Osteocyte (in vitro differentiated cells): ENCODE data around the gene ZNF609. TPM values are rescaled to one million over a fixed set of nuclear protein-coding genes. Genes with fewer than 3 reads are reported as not detected.

Experiments
- DNase-seq: peaks from one replicate; pipeline ENCODE4 v3.0.0; 2021; ENCODE audit warnings: mixed read lengths; ENCODE audit not compliant: unreplicated experiment; ENCODE audit errors: extremely low spot score
- H3K27ac Mint-ChIP-seq: one replicate; pipeline ENCODE4 v1.8.0; 2021; ENCODE audit warnings: mild to moderate bottlenecking, mixed read lengths; ENCODE audit not compliant: unreplicated experiment
- H3K27me3 Mint-ChIP-seq: one replicate; pipeline ENCODE4 v1.8.0; 2021; ENCODE audit warnings: mixed read lengths; ENCODE audit not compliant: unreplicated experiment
- H3K36me3 Mint-ChIP-seq: one replicate; pipeline ENCODE4 v1.8.0; 2021; ENCODE audit warnings: mixed read lengths; ENCODE audit not compliant: unreplicated experiment
- H3K4me1 Mint-ChIP-seq: one replicate; pipeline ENCODE4 v1.8.0; 2021; ENCODE audit warnings: mixed read lengths; ENCODE audit not compliant: unreplicated experiment
- H3K4me3 Mint-ChIP-seq: one replicate; pipeline ENCODE4 v1.8.0; 2021; ENCODE audit warnings: mild to moderate bottlenecking, moderate library complexity, mixed read lengths; ENCODE audit not compliant: unreplicated experiment
- H3K9me3 Mint-ChIP-seq: one replicate; pipeline ENCODE4 v1.8.0; 2021; ENCODE audit warnings: mixed read lengths; ENCODE audit not compliant: unreplicated experiment
- total RNA-seq: library from RNA; stranded (reverse); gene quantifications from 2 replicates; pipeline ENCODE4 v1.2.1, GENCODE V29; 2021
- TF ChIP-seq, protein P1 (sequence below): fragments of 200-600 bp; sonication (generic); IDR thresholded peaks from 2 replicates; pipeline ENCODE4 v1.5.0; 2021; ENCODE audit warnings: antibody characterized with exemption, mild to moderate bottlenecking, moderate library complexity

The ZNF609 gene
- total RNA-seq, 1 donor from 2014 or later: 31.7 TPM

DNA sequence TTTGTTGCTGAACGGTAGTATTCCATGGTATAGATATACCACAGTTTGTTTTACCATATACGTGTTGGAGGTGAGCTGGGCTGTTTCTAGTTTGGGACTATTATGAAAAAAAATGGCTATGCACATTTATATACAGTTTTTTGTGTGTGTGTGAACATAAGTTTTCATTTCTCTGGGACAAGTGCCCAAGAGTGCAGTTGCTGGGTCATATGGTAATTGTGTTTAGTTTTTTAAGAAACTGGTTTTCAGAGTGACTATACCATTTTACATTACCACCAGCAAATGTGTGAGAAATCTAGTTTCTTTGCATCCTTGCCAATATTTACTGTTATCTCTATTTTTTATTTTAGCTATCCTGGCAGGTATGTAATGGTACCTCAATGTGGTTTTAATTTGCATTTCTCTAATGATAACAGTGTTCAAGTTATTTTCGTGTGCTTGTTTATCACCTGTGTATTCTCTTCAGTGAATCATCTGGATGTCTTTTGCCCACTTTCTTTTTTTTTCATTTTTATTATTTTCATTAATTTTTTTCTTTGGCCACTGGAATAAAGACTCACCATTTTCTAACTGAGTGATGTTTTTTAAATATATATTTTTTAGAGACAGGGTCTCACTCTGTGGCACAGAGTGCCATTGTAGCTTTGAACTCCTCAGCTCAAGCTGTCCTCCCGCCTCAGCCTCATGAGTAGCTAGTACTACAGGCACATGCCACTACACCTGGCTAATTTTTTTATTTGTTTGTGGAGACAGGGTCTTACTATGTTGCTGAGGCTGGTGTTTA lies 75.3 kb downstream of the ZNF609 start:
- Mint-ChIP-seq H3K27ac (peak overlapping the region; percentile 40), H3K4me3 (no peak overlapping the region), H3K36me3 (peaks cover 2% of the 10 kb centered on the region), H3K9me3 (no peaks in the 10 kb centered on the region), H3K4me1 (peaks cover 16% of the 10 kb centered on the region), H3K27me3 (no peaks in the 10 kb centered on the region)
- TF ChIP-seq, protein P1, sequence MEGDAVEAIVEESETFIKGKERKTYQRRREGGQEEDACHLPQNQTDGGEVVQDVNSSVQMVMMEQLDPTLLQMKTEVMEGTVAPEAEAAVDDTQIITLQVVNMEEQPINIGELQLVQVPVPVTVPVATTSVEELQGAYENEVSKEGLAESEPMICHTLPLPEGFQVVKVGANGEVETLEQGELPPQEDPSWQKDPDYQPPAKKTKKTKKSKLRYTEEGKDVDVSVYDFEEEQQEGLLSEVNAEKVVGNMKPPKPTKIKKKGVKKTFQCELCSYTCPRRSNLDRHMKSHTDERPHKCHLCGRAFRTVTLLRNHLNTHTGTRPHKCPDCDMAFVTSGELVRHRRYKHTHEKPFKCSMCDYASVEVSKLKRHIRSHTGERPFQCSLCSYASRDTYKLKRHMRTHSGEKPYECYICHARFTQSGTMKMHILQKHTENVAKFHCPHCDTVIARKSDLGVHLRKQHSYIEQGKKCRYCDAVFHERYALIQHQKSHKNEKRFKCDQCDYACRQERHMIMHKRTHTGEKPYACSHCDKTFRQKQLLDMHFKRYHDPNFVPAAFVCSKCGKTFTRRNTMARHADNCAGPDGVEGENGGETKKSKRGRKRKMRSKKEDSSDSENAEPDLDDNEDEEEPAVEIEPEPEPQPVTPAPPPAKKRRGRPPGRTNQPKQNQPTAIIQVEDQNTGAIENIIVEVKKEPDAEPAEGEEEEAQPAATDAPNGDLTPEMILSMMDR: no peak
- DNase-seq: no peak

DNA sequence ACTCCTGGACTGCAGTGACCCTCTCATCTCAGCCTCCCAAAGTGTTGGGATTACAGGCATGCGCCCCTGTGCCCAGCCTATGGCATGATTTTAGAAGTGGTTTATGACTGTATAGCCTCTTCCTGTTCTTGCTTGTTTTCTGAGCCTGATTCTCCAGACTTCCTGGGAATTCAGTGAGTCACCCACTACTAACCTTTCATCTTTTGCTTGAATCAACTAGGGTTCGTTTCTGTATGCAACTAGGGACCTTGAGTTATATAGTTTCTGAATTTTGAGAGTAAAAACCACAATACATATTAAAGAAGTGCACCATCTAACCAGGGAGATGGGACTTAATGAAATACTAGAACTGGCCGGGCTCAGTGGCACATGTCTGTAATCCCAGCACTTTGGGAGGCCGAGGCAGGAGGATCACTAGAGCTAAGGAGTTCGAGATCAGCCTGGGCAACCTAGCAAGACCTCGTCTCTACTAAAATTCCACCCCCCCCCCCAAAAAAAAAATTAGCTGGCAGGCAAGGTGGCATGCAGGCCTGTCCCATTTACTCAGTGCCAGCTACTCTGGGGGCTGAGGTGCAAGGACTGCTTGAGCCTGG lies 76.0 kb downstream of the ZNF609 start:
- no peak overlapping the region for H3K4me3 Mint-ChIP-seq
- H3K9me3 Mint-ChIP-seq: no peaks in the 10 kb centered on the region
- peaks cover 2% of the 10 kb centered on the region for H3K36me3 Mint-ChIP-seq
- TF ChIP-seq, protein P1: no peak
- H3K27ac Mint-ChIP-seq: peak overlapping the region; percentile 40
- DNase-seq: no peak
- H3K27me3 Mint-ChIP-seq: no peaks in the 10 kb centered on the region
- peaks cover 16% of the 10 kb centered on the region for H3K4me1 Mint-ChIP-seq

DNA sequence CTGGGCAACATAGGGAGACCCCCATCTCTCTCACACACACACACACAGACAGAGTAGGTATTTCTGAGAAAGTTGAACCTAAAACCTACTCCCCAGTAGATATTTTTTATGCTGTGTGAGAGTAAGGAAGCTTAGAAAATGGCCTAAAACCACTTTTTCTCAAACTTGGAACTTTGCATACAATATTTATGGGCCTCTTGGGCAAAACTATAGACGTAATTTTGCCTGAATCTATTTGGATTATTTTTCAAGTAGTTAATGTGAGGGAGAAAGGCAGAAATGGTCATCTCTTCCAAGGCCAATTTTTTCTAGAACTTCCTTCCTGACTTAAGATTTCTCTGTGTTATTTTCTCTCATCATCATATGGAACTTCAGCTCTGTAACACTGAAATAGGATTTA lies 81.7 kb downstream of the ZNF609 start:
- Mint-ChIP-seq H3K4me3 (no peak overlapping the region), H3K4me1 (peaks cover 4% of the 10 kb centered on the region), H3K9me3 (no peaks in the 10 kb centered on the region), H3K36me3 (peaks cover 9% of the 10 kb centered on the region), H3K27me3 (no peaks in the 10 kb centered on the region), H3K27ac (no peak overlapping the region)
- no peak for DNase-seq
- TF ChIP-seq, protein P1: no peak

DNA sequence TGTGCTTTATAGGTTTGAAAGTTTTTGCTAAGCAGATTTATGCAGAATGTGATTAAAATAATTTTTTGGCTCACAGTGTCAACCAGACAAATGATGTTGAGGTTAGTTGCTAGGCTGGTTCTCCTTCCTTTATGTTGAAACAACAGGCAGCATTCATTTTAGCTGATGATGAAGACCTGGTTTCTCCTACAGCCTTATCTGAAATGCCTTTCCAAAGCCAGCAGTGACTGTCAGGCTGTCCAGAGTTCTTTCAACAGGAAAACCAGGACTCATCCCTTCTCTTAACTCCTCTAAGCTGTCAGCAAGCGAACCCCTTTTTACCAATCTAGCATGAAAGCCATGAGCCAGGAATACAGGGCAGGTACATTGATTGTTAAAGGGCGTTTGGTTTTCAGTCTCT lies 84.1 kb downstream of the ZNF609 start:
- H3K27ac Mint-ChIP-seq: no peak overlapping the region
- no peak overlapping the region for H3K4me3 Mint-ChIP-seq
- no peaks in the 10 kb centered on the region for H3K27me3 Mint-ChIP-seq
- peaks cover 9% of the 10 kb centered on the region for H3K36me3 Mint-ChIP-seq
- no peaks in the 10 kb centered on the region for H3K9me3 Mint-ChIP-seq
- TF ChIP-seq, protein P1: no peak
- peaks cover 14% of the 10 kb centered on the region for H3K4me1 Mint-ChIP-seq
- DNase-seq: no peak

DNA sequence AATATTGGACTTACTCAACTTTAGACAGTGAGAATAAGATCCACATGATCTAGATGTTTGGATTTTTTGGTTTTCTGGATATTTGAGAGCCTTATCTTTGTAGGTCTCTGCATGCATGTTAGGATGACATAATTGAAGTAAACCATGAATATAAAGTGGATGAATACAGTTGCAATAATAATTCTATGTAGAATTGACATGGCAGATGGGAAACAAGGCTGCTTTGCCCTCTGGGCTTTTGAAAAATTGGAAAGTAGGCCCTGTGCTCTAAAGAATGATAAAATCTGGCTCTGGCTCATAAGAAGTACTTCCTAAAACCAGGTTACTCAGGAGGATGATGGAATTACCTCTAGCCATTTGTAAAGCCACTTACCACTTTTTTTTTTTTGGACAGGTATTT lies 86.9 kb downstream of the ZNF609 start:
- H3K9me3 Mint-ChIP-seq: no peaks in the 10 kb centered on the region
- DNase-seq: no peak
- H3K4me1 Mint-ChIP-seq: peaks cover 14% of the 10 kb centered on the region
- H3K36me3 Mint-ChIP-seq: peaks cover 9% of the 10 kb centered on the region
- no peaks in the 10 kb centered on the region for H3K27me3 Mint-ChIP-seq
- TF ChIP-seq, protein P1: no peak
- H3K27ac Mint-ChIP-seq: no peak overlapping the region
- no peak overlapping the region for H3K4me3 Mint-ChIP-seq
